ENCODE data around the gene RGS5. TPM values are rescaled to one million over a fixed set of nuclear protein-coding genes. Genes with fewer than 3 reads are reported as not detected.
"Not testable (repeated sequence)": the region's sequence is repeated elsewhere in the genome, so short reads cannot be mapped to it uniquely, and the experiment has no call there.

Gene RGS5
- total RNA-seq, result under 1 TPM; 0.12 to 0.30 (median 0.14) TPM
- 3.2 TPM for total RNA-seq (2013)

GRCh38 chr1:163202833-163203451 lies at the start of gene RGS5:
TSS of gene RGS5 (minus strand) at chr1:163202916. CDS start at chr1:163202835, 81 bp downstream.
- H3K4me1 Mint-ChIP-seq, result no peaks in the 10 kb centered on the region
- intact Hi-C loops (cut with micrococcal nuclease), result no loop called here

GRCh38 chr1:163250382-163250974 lies 47.8 kb upstream of the RGS5 start:
- intact Hi-C loops (cut with micrococcal nuclease), result no loop called here
- no peaks in the 10 kb centered on the region for H3K27me3 ChIP-seq (ENCODE audit: control insufficient read depth, insufficient read depth, low read length)
- no peaks in the 10 kb centered on the region for H3K36me3 ChIP-seq (ENCODE audit: control insufficient read depth, insufficient read depth, low read length)
- DNase-seq (no peak), ATAC-seq (no peak)
- H3K4me3 Mint-ChIP-seq, result no peak overlapping the region
- no peak for TF ChIP-seq CTCF (IDR thresholded peaks at IDR 0.05)
- no peaks in the 10 kb centered on the region for H3K4me1 ChIP-seq (ENCODE audit: control insufficient read depth, insufficient read depth, low read length)
- H3K9me3 Mint-ChIP-seq, result no peaks in the 10 kb centered on the region
- H3K9me3 ChIP-seq (ENCODE audit: control insufficient read depth, insufficient read depth, low read length), result no peaks in the 10 kb centered on the region
- H3K27ac ChIP-seq (ENCODE audit: low read length), result no peak overlapping the region
- H3K4me3 ChIP-seq (ENCODE audit: low read length), result no peak overlapping the region
- H3K27me3 Mint-ChIP-seq (ENCODE audit: low read depth in 2 of 2), result no peaks in the 10 kb centered on the region
- WGBS (ENCODE audit: insufficient coverage), result 100% methylated on average over 1 of the region's 2 CpGs
- no peaks in the 10 kb centered on the region for H3K36me3 Mint-ChIP-seq
- no peak overlapping the region for H3K27ac Mint-ChIP-seq
- H3K4me1 Mint-ChIP-seq, result no peaks in the 10 kb centered on the region

More at GRCh38 chr1:163202833-163203451, at the start of gene RGS5:
- Mint-ChIP-seq H3K36me3 (no peaks in the 10 kb centered on the region), H3K9me3 (no peaks in the 10 kb centered on the region), H3K27ac (no peak within 1 kb of the TSS), H3K4me3 (no peak within 1 kb of the TSS), H3K27me3 (ENCODE audit: low read depth in 2 of 2) (peaks cover 2 to 10% of the 10 kb centered on the region in 2 donors)
- no peak for TF ChIP-seq CTCF (IDR thresholded peaks at IDR 0.05)
- Histone ChIP-seq H3K36me3 (ENCODE audit: control insufficient read depth, insufficient read depth, low read length) (no peaks in the 10 kb centered on the region), H3K27ac (ENCODE audit: low read length) (no peak within 1 kb of the TSS), H3K9me3 (ENCODE audit: control insufficient read depth, insufficient read depth, low read length) (no peaks in the 10 kb centered on the region), H3K27me3 (ENCODE audit: control insufficient read depth, insufficient read depth, low read length) (no peaks in the 10 kb centered on the region), H3K4me1 (ENCODE audit: control insufficient read depth, insufficient read depth, low read length) (no peaks in the 10 kb centered on the region), H3K4me3 (ENCODE audit: low read length) (no peak within 1 kb of the TSS)
- no peak for ATAC-seq
- 83% methylated on average over 4 of the region's 4 CpGs for WGBS (ENCODE audit: insufficient coverage)
- DNase-seq, result no peak

GRCh38 chr1:163248064-163248463 lies 45.3 kb upstream of the RGS5 start:
- Mint-ChIP-seq H3K9me3 (no peaks in the 10 kb centered on the region), H3K27ac (no peak overlapping the region), H3K27me3 (ENCODE audit: low read depth in 2 of 2) (no peaks in the 10 kb centered on the region), H3K36me3 (no peaks in the 10 kb centered on the region), H3K4me1 (no peaks in the 10 kb centered on the region), H3K4me3 (no peak overlapping the region)
- no peaks in the 10 kb centered on the region for H3K36me3 ChIP-seq (ENCODE audit: control insufficient read depth, insufficient read depth, low read length)
- DNase-seq (no peak), ATAC-seq (no peak)
- no peak for TF ChIP-seq CTCF (IDR thresholded peaks at IDR 0.05)
- no peaks in the 10 kb centered on the region for H3K27me3 ChIP-seq (ENCODE audit: control insufficient read depth, insufficient read depth, low read length)
- H3K4me3 ChIP-seq (ENCODE audit: low read length), result no peak overlapping the region
- H3K27ac ChIP-seq (ENCODE audit: low read length), result no peak overlapping the region
- intact Hi-C loops (cut with micrococcal nuclease), result no loop called here
- no peaks in the 10 kb centered on the region for H3K4me1 ChIP-seq (ENCODE audit: control insufficient read depth, insufficient read depth, low read length)
- H3K9me3 ChIP-seq (ENCODE audit: control insufficient read depth, insufficient read depth, low read length), result no peaks in the 10 kb centered on the region

- DNase-seq; H3K27me3 Mint-ChIP-seq (ENCODE audit: low read depth in 2 of 2); H3K4me3 Mint-ChIP-seq; H3K27ac ChIP-seq (ENCODE audit: low read length); ATAC-seq; H3K4me1 ChIP-seq (ENCODE audit: control insufficient read depth, insufficient read depth, low read length); H3K36me3 ChIP-seq (ENCODE audit: control insufficient read depth, insufficient read depth, low read length); H3K36me3 Mint-ChIP-seq; H3K27me3 ChIP-seq (ENCODE audit: control insufficient read depth, insufficient read depth, low read length); H3K27ac Mint-ChIP-seq; intact Hi-C loops (cut with micrococcal nuclease); H3K4me3 ChIP-seq (ENCODE audit: low read length); H3K4me1 Mint-ChIP-seq; H3K9me3 ChIP-seq (ENCODE audit: control insufficient read depth, insufficient read depth, low read length); H3K9me3 Mint-ChIP-seq: not testable (repeated sequence)
- no CpG with 5 or more reads among the region's 1 CpG for WGBS (ENCODE audit: insufficient coverage)
Observed at GRCh38 chr1:163244648-163245047, 41.9 kb upstream of the RGS5 start.
